GM12801 (cell line): ENCODE results near the gene ZBTB7C.

Experiments used
- CTCF ChIP-seq: IDR thresholded peaks from one replicate; pipeline ENCODE4 v1.5.1; 2011; ENCODE audit warnings: control low read depth; ENCODE audit not compliant: insufficient read length; ENCODE audit errors: extremely low read depth

ZBTB7C gene

GRCh38 chr18:48310999-48311398 is 98.2 kb downstream of the ZBTB7C start:
- no peak for TF ChIP-seq CTCF

GRCh38 chr18:48310353-48310752 is 98.8 kb downstream of the ZBTB7C start:
- TF ChIP-seq CTCF = no peak

- no peak for TF ChIP-seq CTCF
Observed at GRCh38 chr18:48308755-48309575, 100.2 kb downstream of the ZBTB7C start.

GRCh38 chr18:48308027-48308635 is 101.1 kb downstream of the ZBTB7C start:
- TF ChIP-seq CTCF = no peak

GRCh38 chr18:48306838-48307237 is 102.3 kb downstream of the ZBTB7C start:
- TF ChIP-seq CTCF = no peak

GRCh38 chr18:48304906-48305693 is 104.1 kb downstream of the ZBTB7C start:
- TF ChIP-seq CTCF = no peak

GRCh38 chr18:48303883-48304282 is 105.3 kb downstream of the ZBTB7C start:
- TF ChIP-seq CTCF = no peak
